Gastroesophageal sphincter (tissue), 4 donors: Measurements from ENCODE around the gene GUCA2A. TPM values are rescaled to one million over a fixed set of nuclear protein-coding genes. Genes with fewer than 3 reads are reported as not detected.

Experiments
- ATAC-seq: fragments of 150-250 bp; one replicate; pipeline ENCODE4 v1.9.1; 2016; ENCODE audit warnings: mild to moderate bottlenecking, moderate library complexity
- H3K27ac ChIP-seq, 4 donors: fragments of 200-600 bp; sonication (generic) in 3 of 4; 1 replicate in 3 of 4; 2 replicates in 1 of 4; pipeline ENCODE4 v1.5.1; 2016 to 2019
- H3K27me3 ChIP-seq: fragments of 200-600 bp; sonication (generic); one replicate; pipeline ENCODE4 v1.5.1; 2019
- H3K36me3 ChIP-seq, 2 donors: fragments of 200-600 bp; sonication (generic); one replicate each; pipeline ENCODE4 v1.5.1; 2019; ENCODE audit warnings: control low read depth in 1 of 2
- H3K4me1 ChIP-seq, 3 donors: fragments of 200-600 bp; sonication (generic); 1 replicate in 2 of 3; 2 replicates in 1 of 3; pipeline ENCODE4 v1.5.1; 2016 to 2019; ENCODE audit warnings: control low read depth in 2 of 3
- H3K4me3 ChIP-seq, 2 donors: fragments of 200-600 bp; sonication (generic); one replicate each; pipeline ENCODE4 v1.5.1; 2019; ENCODE audit warnings: mild to moderate bottlenecking in 1 of 2, moderate library complexity in 1 of 2
- H3K9me3 ChIP-seq, 3 donors: fragments of 200-600 bp; sonication (generic); one replicate each; pipeline ENCODE4 v1.5.1; 2017 to 2019; ENCODE audit warnings: control low read depth in 2 of 3
- EP300 ChIP-seq: sonication (generic); formaldehyde crosslinking; IDR thresholded peaks from one replicate; pipeline ENCODE4 v1.6.1; 2017; ENCODE audit warnings: antibody characterized with exemption, mild to moderate bottlenecking
- POLR2A ChIP-seq, 2 donors: fragments of 450-650 bp; IDR thresholded peaks; one replicate each; pipeline ENCODE4 v1.6.1; 2017; ENCODE audit warnings: antibody characterized with exemption in 2 of 2, mild to moderate bottlenecking in 2 of 2, moderate library complexity in 1 of 2
- POLR2AphosphoS5 ChIP-seq: sonication (generic); formaldehyde crosslinking; IDR thresholded peaks from one replicate; pipeline ENCODE4 v1.6.1; 2017; ENCODE audit warnings: antibody characterized with exemption
- WGBS, 2 donors: methylation state at CpG; one replicate each; pipeline ENCODE4 v1.1.5; 2018; ENCODE audit warnings: low coverage in 1 of 2; 5-methylcytosine and 5-hydroxymethylcytosine counted together
- total RNA-seq, 4 donors: library from RNA; depleted of rRNA; stranded (reverse); fragments of >200 nt; gene quantifications; one replicate each; pipeline ENCODE4 v1.1.0, GENCODE V29; 2016
- TF ChIP-seq, protein P1 (sequence below), 4 experiments: fragments of 200-600 bp in 2 of 4; fragments of 450-650 bp in 2 of 4; sonication (generic) in 1 of 4; IDR thresholded peaks; one replicate each; pipeline ENCODE4 v1.5.1; 2017 to 2019; ENCODE audit warnings: antibody characterized with exemption in 4 of 4, mild to moderate bottlenecking in 2 of 4, moderate library complexity in 2 of 4

Gene GUCA2A
- total RNA-seq, 4 donors from 2014 or later, result not detected

DNA sequence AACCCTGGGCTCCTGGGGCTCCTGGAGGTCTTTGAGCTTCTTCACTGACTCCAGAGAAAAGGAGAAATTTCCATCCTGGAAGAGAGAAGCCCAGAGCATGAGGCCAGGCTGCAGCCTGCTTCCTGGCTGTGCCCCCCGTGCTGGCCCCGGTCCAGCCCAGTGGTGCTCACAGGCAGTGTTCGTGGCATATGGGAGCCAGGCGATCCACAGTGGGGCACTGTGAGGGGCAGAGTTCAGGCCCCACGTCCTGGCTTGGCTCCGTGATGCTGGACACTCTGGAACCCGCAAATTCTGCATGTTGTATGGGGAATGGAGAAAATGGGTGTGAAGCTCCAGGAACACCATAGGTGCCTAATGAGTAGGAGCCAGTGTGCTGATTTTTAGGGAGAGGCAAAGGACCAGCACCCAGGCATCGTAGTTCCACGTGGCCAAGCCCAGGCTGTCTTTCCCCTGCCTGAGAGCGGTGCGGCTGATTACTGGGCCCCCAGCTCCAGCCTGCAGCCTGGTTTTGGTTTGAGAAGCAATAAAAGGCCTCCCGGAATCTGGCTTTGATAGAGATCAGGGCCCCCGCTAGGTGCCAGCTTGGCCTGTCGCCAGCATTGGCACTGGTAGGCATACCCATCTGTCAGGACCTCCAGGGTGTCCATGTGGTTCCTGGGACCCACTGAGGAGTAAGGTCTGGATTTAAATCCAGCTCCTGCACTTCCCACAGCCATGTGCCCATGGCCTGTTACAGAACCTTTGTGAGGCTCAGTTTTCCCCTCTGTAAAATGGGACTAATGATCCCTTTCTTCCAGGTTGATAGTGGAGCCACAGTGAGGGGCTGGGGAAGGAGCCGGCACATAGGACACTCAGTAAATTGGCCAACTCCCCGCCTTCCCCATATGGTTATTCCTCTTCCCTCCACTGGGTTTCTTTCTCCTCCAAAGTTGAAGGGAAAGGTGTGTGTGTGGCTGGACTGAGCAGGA lies 725 bp downstream of the GUCA2A start:
- no peak overlapping the region for H3K27ac ChIP-seq
- peaks cover 0 to 25% (median 0%) of the 10 kb centered on the region in 3 donors for H3K9me3 ChIP-seq
- no peak for ATAC-seq
- TF ChIP-seq POLR2AphosphoS5 (no peak), POLR2A (IDR thresholded peaks at IDR 0.05) (no peak), EP300 (no peak)
- TF ChIP-seq, protein P1, sequence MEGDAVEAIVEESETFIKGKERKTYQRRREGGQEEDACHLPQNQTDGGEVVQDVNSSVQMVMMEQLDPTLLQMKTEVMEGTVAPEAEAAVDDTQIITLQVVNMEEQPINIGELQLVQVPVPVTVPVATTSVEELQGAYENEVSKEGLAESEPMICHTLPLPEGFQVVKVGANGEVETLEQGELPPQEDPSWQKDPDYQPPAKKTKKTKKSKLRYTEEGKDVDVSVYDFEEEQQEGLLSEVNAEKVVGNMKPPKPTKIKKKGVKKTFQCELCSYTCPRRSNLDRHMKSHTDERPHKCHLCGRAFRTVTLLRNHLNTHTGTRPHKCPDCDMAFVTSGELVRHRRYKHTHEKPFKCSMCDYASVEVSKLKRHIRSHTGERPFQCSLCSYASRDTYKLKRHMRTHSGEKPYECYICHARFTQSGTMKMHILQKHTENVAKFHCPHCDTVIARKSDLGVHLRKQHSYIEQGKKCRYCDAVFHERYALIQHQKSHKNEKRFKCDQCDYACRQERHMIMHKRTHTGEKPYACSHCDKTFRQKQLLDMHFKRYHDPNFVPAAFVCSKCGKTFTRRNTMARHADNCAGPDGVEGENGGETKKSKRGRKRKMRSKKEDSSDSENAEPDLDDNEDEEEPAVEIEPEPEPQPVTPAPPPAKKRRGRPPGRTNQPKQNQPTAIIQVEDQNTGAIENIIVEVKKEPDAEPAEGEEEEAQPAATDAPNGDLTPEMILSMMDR (IDR thresholded peaks at IDR 0.05), result no peak
- H3K4me3 ChIP-seq, result no peak overlapping the region
- peaks cover 36% of the 10 kb centered on the region for H3K27me3 ChIP-seq
- WGBS, 2 donors, result 90 to 94% methylated on average over 7 to 8 of the region's 16 CpGs
- no peaks in the 10 kb centered on the region for H3K36me3 ChIP-seq
- peaks cover 0 to 6% (median 0%) of the 10 kb centered on the region in 3 donors for H3K4me1 ChIP-seq

DNA sequence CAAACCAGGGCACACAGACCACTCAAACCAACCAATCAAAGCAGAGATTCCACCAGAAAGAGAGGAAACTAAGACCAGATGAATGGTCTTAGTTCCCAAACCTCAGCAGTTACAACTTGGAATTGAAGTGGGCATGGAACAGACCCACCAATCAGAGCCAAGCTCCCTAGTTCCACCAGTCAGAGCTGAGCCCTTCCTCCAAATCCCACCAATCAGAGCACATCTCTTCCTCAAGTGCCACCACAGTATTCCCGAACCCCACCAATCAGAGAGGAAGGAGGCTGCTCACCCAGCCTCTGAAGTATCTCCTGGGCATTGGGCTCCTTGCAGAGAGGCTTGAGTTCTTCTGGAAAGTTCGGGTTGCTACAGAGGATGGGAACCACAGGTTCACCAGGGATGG lies 1.4 kb downstream of the GUCA2A start:
- no peak overlapping the region for H3K4me3 ChIP-seq
- H3K27me3 ChIP-seq, result peaks cover 31% of the 10 kb centered on the region
- H3K9me3 ChIP-seq, result peaks cover 0 to 25% (median 0%) of the 10 kb centered on the region in 3 donors
- no peak overlapping the region for H3K27ac ChIP-seq
- no peak for ATAC-seq
- H3K36me3 ChIP-seq, result no peaks in the 10 kb centered on the region
- 83% methylated on average over 2 of the region's 2 CpGs; no CpG with 5 or more reads in 1 of the 2 donors for WGBS, 2 donors
- peaks cover 0 to 6% (median 0%) of the 10 kb centered on the region in 3 donors for H3K4me1 ChIP-seq
- TF ChIP-seq, protein P1 (IDR thresholded peaks at IDR 0.05), result no peak
- TF ChIP-seq POLR2AphosphoS5 (no peak), POLR2A (IDR thresholded peaks at IDR 0.05) (no peak), EP300 (no peak)

DNA sequence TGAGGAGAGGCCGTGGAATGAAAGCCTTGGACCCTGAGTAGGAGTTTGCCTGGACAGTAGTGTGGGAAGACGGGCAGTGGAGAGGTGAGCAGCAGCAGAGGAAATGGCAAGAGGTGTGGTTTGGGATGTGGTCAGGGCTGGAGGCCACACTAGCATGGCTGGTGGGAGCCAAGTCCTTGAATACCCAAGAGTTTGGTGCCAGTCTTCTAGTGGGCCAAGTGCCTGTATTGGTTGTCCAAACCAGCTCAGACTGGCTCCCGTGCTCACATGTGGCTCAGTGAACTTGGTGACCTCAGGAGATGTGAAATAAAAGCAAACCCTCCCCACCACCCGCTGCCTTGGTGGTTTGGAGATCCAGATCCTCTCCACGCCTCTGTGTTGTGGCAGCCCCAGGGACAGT lies 2.4 kb downstream of the GUCA2A start:
- peaks cover 0 to 25% (median 0%) of the 10 kb centered on the region in 3 donors for H3K9me3 ChIP-seq
- no peak overlapping the region for H3K27ac ChIP-seq
- no peaks in the 10 kb centered on the region for H3K36me3 ChIP-seq
- TF ChIP-seq EP300 (no peak), POLR2A (IDR thresholded peaks at IDR 0.05) (no peak), POLR2AphosphoS5 (no peak)
- TF ChIP-seq, protein P1 (IDR thresholded peaks at IDR 0.05), result no peak
- no peak overlapping the region for H3K4me3 ChIP-seq
- peaks cover 0 to 6% (median 0%) of the 10 kb centered on the region in 3 donors for H3K4me1 ChIP-seq
- WGBS, 2 donors, result 83 to 89% methylated on average over 2 of the region's 5 CpGs
- peaks cover 31% of the 10 kb centered on the region for H3K27me3 ChIP-seq
- ATAC-seq, result no peak

DNA sequence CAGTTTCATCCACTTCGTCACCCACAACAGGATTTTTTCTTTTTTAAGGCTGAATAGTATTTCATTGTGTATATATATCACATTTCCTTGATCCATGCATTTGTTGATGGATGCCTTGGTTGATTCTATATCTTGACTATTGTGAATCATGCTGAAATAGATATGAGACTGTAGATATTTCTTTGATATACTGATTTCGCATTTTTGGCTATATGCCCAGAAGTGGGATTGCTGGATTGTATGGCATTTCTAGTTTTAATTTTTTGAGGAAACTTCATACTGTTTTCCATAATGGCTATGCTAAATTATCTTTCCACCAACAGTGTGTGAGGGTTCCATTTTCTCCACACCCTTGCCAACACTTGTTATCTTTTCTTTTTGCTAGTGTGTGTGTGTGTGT lies 6.4 kb downstream of the GUCA2A start:
- no peak for TF ChIP-seq POLR2A (IDR thresholded peaks at IDR 0.05)
- TF ChIP-seq, protein P1 (IDR thresholded peaks at IDR 0.05), result no peak
- no peak for TF ChIP-seq EP300
- no peak for TF ChIP-seq POLR2AphosphoS5
- H3K27ac ChIP-seq, result no peak overlapping the region
- no peak for ATAC-seq

More for the DNA sequence above, 6.4 kb downstream of the GUCA2A start:
- H3K4me1 ChIP-seq, result no peaks in the 10 kb centered on the region
- no peaks in the 10 kb centered on the region for H3K36me3 ChIP-seq
- 75 to 76% methylated on average over 2 of the region's 2 CpGs for WGBS, 2 donors
- H3K4me3 ChIP-seq, result no peak overlapping the region
- peaks cover 0 to 25% (median 0%) of the 10 kb centered on the region in 3 donors for H3K9me3 ChIP-seq
- peaks cover 17% of the 10 kb centered on the region for H3K27me3 ChIP-seq
